Measurements from ENCODE around the gene ADCK1.

- TF ChIP-seq CTCF (conservative IDR thresholded peaks at IDR 0.05) (no peak), ZFX (IDR thresholded peaks at IDR 0.05) (no peak)
These were observed 86.1 kb downstream of the ADCK1 start for GRCh38 chr14:77886010-77886409.

Data from C4-2B (cell line).